Measurements from ENCODE around the gene BRINP3.

BRINP3 gene

DNA sequence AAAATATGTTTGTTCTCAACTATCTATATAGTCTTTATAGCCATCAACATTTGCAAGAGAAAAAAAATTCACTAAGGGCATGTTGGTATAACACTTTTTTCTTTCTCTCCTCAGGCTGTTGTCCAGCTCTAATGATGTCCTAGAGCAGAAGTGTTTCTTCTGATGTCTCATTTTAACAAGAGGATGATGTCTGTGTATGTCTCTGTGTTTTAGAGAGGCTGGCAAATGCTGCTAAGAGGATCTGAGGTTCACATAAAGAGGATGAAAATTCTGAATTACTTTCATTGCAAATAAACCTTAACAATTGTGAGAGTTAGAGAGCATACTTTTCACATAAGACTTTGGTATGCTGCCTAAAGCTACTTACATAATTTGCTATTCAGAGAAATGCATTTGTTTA is 2.6 kb upstream of the BRINP3 start:
- Histone ChIP-seq H2BK12ac (ENCODE audit: low read length) (no peak overlapping the region), H3K4ac (ENCODE audit: low read length) (no peak overlapping the region), H3K79me1 (ENCODE audit: low read depth, low read length) (no peaks in the 10 kb centered on the region), H3K23ac (ENCODE audit: low read depth, low read length, poor library complexity) (no peak overlapping the region), H4K91ac (ENCODE audit: low read depth, low read length, poor library complexity) (no peak overlapping the region), H2AK5ac (ENCODE audit: low read depth, low read length) (no peak overlapping the region), H3K36me3 (replicated peaks in 1 of 2; ENCODE audit: control insufficient read depth in 2 of 2, insufficient read depth in 2 of 2, low read length in 2 of 2) (no peaks in the 10 kb centered on the region), H2BK15ac (ENCODE audit: low read length) (no peak overlapping the region), H3K4me3 (ENCODE audit: low read length in 2 of 2) (peak overlapping the region in 1 of 2 donors; percentile 0), H2AFZ (ENCODE audit: low read length) (peak overlapping the region; percentile 61), H3K14ac (ENCODE audit: low read length) (no peak overlapping the region), H3K4me2 (ENCODE audit: insufficient read depth, low read length, poor library complexity, severe bottlenecking) (no peak overlapping the region), H2BK5ac (ENCODE audit: low read length) (no peak overlapping the region), H2BK120ac (ENCODE audit: low read depth, low read length) (no peak overlapping the region), H3K9me3 (replicated peaks in 1 of 2; ENCODE audit: control insufficient read depth in 2 of 2, insufficient read depth in 1 of 2, low read depth in 1 of 2, low read length in 2 of 2) (no peaks in the 10 kb centered on the region), H3K27ac (replicated peaks; ENCODE audit: low read length) (no peak overlapping the region), H3K18ac (ENCODE audit: low read length) (no peak overlapping the region), H3K9ac (ENCODE audit: low read depth, low read length, poor library complexity) (no peak overlapping the region), H4K8ac (ENCODE audit: low read depth, low read length) (no peak overlapping the region), H3K27me3 (ENCODE audit: control insufficient read depth in 3 of 3, insufficient read depth in 3 of 3, low read depth in 1 of 3, low read length in 3 of 3) (peaks cover 0 to 18% (median 0%) of the 10 kb centered on the region in 3 experiments), H3K4me1 (ENCODE audit: control insufficient read depth in 2 of 2, insufficient read depth in 1 of 2, low read depth in 1 of 2, low read length in 2 of 2) (peaks cover 5 to 7% of the 10 kb centered on the region in 2 donors)
- no peak for DNase-seq (ENCODE audit: low spot score)

DNA sequence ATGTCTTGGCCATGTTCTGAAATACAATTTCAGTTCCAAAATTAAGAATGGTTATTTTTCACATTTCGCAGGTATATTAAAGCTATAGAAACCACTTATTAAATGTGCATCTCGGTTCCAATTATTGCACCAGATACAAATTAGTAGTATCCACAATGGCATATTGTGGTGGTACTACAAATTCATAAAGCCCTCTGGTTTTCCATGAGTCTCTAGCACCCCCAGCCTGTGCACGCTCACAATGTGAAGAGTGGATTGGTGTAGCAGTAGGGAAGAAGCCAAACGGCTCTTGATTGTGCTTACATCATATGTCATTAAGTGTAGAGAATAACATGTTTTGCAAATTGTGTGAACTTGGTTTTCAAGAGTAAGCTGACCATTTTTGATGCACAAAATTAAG is 1.9 kb upstream of the BRINP3 start:
- no peak overlapping the region for H3K23ac ChIP-seq (ENCODE audit: low read depth, low read length, poor library complexity)
- no peak overlapping the region for H3K18ac ChIP-seq (ENCODE audit: low read length)
- H3K27me3 ChIP-seq (ENCODE audit: control insufficient read depth in 3 of 3, insufficient read depth in 3 of 3, low read depth in 1 of 3, low read length in 3 of 3), result peaks cover 0 to 20% (median 0%) of the 10 kb centered on the region in 3 experiments
- H4K8ac ChIP-seq (ENCODE audit: low read depth, low read length), result no peak overlapping the region
- WGBS, 2 donors (ENCODE audit: extremely low coverage in 2 of 2, insufficient read length in 2 of 2, insufficient replicate concordance in 1 of 2), result no CpG with 5 or more reads among the region's 4 CpGs
- no peaks in the 10 kb centered on the region for H3K9me3 ChIP-seq (replicated peaks in 1 of 2; ENCODE audit: control insufficient read depth in 2 of 2, insufficient read depth in 1 of 2, low read depth in 1 of 2, low read length in 2 of 2)
- H3K4me2 ChIP-seq (ENCODE audit: insufficient read depth, low read length, poor library complexity, severe bottlenecking), result no peak overlapping the region
- peaks cover 5 to 8% of the 10 kb centered on the region in 2 donors for H3K4me1 ChIP-seq (ENCODE audit: control insufficient read depth in 2 of 2, insufficient read depth in 1 of 2, low read depth in 1 of 2, low read length in 2 of 2)
- no peak overlapping the region for H4K91ac ChIP-seq (ENCODE audit: low read depth, low read length, poor library complexity)
- no peak overlapping the region for H2BK15ac ChIP-seq (ENCODE audit: low read length)
- H3K36me3 ChIP-seq (replicated peaks in 1 of 2; ENCODE audit: control insufficient read depth in 2 of 2, insufficient read depth in 2 of 2, low read length in 2 of 2), result no peaks in the 10 kb centered on the region
- no peak overlapping the region for H2BK5ac ChIP-seq (ENCODE audit: low read length)
- no peak overlapping the region for H2BK120ac ChIP-seq (ENCODE audit: low read depth, low read length)
- H3K27ac ChIP-seq (replicated peaks; ENCODE audit: low read length), result no peak overlapping the region
- H3K9ac ChIP-seq (ENCODE audit: low read depth, low read length, poor library complexity), result no peak overlapping the region
- H2BK12ac ChIP-seq (ENCODE audit: low read length), result no peak overlapping the region
- H2AFZ ChIP-seq (ENCODE audit: low read length), result peak overlapping the region; percentile 92
- no peak overlapping the region for H2AK5ac ChIP-seq (ENCODE audit: low read depth, low read length)
- peak overlapping the region in 1 of 2 donors; percentile 57 for H3K4me3 ChIP-seq (ENCODE audit: low read length in 2 of 2)
- H3K14ac ChIP-seq (ENCODE audit: low read length), result no peak overlapping the region
- no peaks in the 10 kb centered on the region for H3K79me1 ChIP-seq (ENCODE audit: low read depth, low read length)
- DNase-seq (ENCODE audit: low spot score), result no peak
- H3K4ac ChIP-seq (ENCODE audit: low read length), result no peak overlapping the region

DNA sequence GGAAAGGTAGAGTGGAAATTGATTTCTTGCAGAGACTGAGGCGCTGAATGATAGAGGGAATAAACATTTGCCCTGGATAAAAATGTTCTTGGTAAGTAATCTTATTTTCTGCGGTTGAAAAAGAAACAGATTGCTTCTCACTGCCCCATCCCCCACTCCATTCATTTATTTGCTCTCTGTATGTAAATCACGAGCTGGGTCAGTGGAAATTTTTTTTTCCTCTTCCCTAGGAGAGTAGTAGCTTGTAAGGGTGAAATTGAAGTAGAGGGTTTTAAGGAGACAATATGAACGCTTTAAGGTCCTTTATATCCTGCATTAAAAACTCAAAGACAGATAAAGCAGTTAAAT is 1.4 kb upstream of the BRINP3 start:
- Histone ChIP-seq H2BK5ac (ENCODE audit: low read length) (no peak overlapping the region), H2BK15ac (ENCODE audit: low read length) (no peak overlapping the region), H3K23ac (ENCODE audit: low read depth, low read length, poor library complexity) (no peak overlapping the region), H3K36me3 (replicated peaks in 1 of 2; ENCODE audit: control insufficient read depth in 2 of 2, insufficient read depth in 2 of 2, low read length in 2 of 2) (no peaks in the 10 kb centered on the region), H3K4me2 (ENCODE audit: insufficient read depth, low read length, poor library complexity, severe bottlenecking) (peak overlapping the region; percentile 55), H3K27ac (replicated peaks; ENCODE audit: low read length) (no peak overlapping the region), H3K9ac (ENCODE audit: low read depth, low read length, poor library complexity) (no peak overlapping the region), H3K27me3 (ENCODE audit: control insufficient read depth in 3 of 3, insufficient read depth in 3 of 3, low read depth in 1 of 3, low read length in 3 of 3) (peaks cover 0 to 21% (median 0%) of the 10 kb centered on the region in 3 experiments), H3K79me1 (ENCODE audit: low read depth, low read length) (no peaks in the 10 kb centered on the region), H3K9me3 (replicated peaks in 1 of 2; ENCODE audit: control insufficient read depth in 2 of 2, insufficient read depth in 1 of 2, low read depth in 1 of 2, low read length in 2 of 2) (no peaks in the 10 kb centered on the region), H3K4me1 (ENCODE audit: control insufficient read depth in 2 of 2, insufficient read depth in 1 of 2, low read depth in 1 of 2, low read length in 2 of 2) (peaks cover 5 to 8% of the 10 kb centered on the region in 2 donors), H4K8ac (ENCODE audit: low read depth, low read length) (no peak overlapping the region), H3K4ac (ENCODE audit: low read length) (no peak overlapping the region), H3K14ac (ENCODE audit: low read length) (no peak overlapping the region), H3K4me3 (ENCODE audit: low read length in 2 of 2) (peak overlapping the region; percentile 57 to 83), H4K91ac (ENCODE audit: low read depth, low read length, poor library complexity) (no peak overlapping the region), H2BK120ac (ENCODE audit: low read depth, low read length) (no peak overlapping the region), H3K18ac (ENCODE audit: low read length) (no peak overlapping the region), H2BK12ac (ENCODE audit: low read length) (no peak overlapping the region), H2AFZ (ENCODE audit: low read length) (peak overlapping the region; percentile 92), H2AK5ac (ENCODE audit: low read depth, low read length) (no peak overlapping the region)
- DNase-seq (ENCODE audit: low spot score), result no peak
- WGBS, 2 donors (ENCODE audit: extremely low coverage in 2 of 2, insufficient read length in 2 of 2, insufficient replicate concordance in 1 of 2), result no CpG with 5 or more reads among the region's 4 CpGs

DNA sequence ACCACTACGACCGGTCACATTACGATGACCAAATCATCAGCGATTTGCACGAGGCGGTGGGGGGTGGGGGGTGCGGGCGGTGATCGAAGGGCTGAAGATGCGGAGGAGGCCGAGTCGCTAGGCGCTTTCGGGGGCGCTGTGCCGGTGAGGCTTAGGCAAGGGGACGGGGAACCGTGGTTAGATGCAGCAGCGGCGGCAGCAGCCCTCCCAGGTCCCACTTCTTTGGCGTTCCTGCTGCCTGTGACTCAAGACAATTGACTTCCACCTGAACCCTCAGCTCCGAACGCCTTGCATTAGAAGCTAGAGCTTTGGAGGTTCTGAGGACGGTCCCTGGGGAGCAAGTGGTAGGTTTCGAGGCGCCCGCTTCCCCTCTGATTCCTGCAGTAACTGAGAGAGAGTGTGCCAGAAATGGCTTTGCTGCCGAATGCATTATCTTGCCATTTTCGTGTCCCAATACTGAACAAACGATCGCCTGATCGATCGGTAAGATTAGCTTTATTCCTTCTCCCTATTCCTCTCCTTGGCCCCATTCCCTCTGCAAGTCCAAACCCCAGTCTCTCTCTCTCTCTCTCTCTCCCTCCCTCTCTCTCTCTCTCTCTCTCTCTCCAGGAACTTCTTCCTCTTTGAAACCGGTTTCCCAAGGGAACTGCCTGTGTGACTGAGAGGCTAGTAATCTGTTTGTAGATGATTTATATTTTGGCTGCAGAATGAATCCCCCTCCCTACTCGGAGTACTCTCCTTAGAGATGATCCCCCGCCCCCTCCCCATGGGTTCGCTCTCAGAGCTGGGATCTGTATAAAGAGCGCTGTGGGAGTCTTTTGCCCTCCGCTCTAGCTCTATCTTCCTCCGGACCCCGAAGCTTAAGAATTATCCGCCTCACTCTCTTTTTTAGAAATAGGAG is 735 bp upstream of the BRINP3 start:
- Histone ChIP-seq H3K27me3 (ENCODE audit: control insufficient read depth in 3 of 3, insufficient read depth in 3 of 3, low read depth in 1 of 3, low read length in 3 of 3) (peaks cover 0 to 21% (median 0%) of the 10 kb centered on the region in 3 experiments), H3K9me3 (replicated peaks in 1 of 2; ENCODE audit: control insufficient read depth in 2 of 2, insufficient read depth in 1 of 2, low read depth in 1 of 2, low read length in 2 of 2) (no peaks in the 10 kb centered on the region), H2BK15ac (ENCODE audit: low read length) (no peak overlapping the region), H2BK12ac (ENCODE audit: low read length) (no peak overlapping the region), H3K23ac (ENCODE audit: low read depth, low read length, poor library complexity) (no peak overlapping the region), H3K79me1 (ENCODE audit: low read depth, low read length) (no peaks in the 10 kb centered on the region), H3K4ac (ENCODE audit: low read length) (no peak overlapping the region), H2AK5ac (ENCODE audit: low read depth, low read length) (no peak overlapping the region), H3K4me3 (ENCODE audit: low read length in 2 of 2) (peak overlapping the region; percentile 57 to 83), H3K36me3 (replicated peaks in 1 of 2; ENCODE audit: control insufficient read depth in 2 of 2, insufficient read depth in 2 of 2, low read length in 2 of 2) (no peaks in the 10 kb centered on the region), H3K9ac (ENCODE audit: low read depth, low read length, poor library complexity) (peak overlapping the region; percentile 75), H3K27ac (replicated peaks; ENCODE audit: low read length) (no peak overlapping the region), H4K91ac (ENCODE audit: low read depth, low read length, poor library complexity) (no peak overlapping the region), H2BK120ac (ENCODE audit: low read depth, low read length) (no peak overlapping the region), H3K4me1 (ENCODE audit: control insufficient read depth in 2 of 2, insufficient read depth in 1 of 2, low read depth in 1 of 2, low read length in 2 of 2) (peaks cover 5 to 8% of the 10 kb centered on the region in 2 donors), H3K4me2 (ENCODE audit: insufficient read depth, low read length, poor library complexity, severe bottlenecking) (peak overlapping the region; percentile 55), H3K18ac (ENCODE audit: low read length) (peak overlapping the region; percentile 69), H2BK5ac (ENCODE audit: low read length) (no peak overlapping the region), H4K8ac (ENCODE audit: low read depth, low read length) (no peak overlapping the region), H3K14ac (ENCODE audit: low read length) (no peak overlapping the region), H2AFZ (ENCODE audit: low read length) (peak overlapping the region; percentile 92)
- DNase-seq (ENCODE audit: low spot score), result no peak
- no CpG with 5 or more reads among the region's 42 CpGs for WGBS, 2 donors (ENCODE audit: extremely low coverage in 2 of 2, insufficient read length in 2 of 2, insufficient replicate concordance in 1 of 2)
